GM13976 (cell line): ENCODE results near the gene SYT14.

Source experiments
- DNase-seq: peaks from one replicate; pipeline ENCODE4 v3.0.0; 2012; ENCODE audit warnings: low spot score
- in situ Hi-C: fragments of 300-500 bp; cut with MboI; formaldehyde crosslinking; loops from one replicate; pipeline ENCODE4 v1.12.0; 2022; ENCODE audit warnings: low sequenced_read_pairs, mixed read lengths, inconsistent platforms; ENCODE audit not compliant: unreplicated experiment
- TF ChIP-seq, protein P1 (sequence below): IDR thresholded peaks from 2 replicates; pipeline ENCODE4 v1.5.1; 2012; ENCODE audit warnings: borderline replicate concordance, mild to moderate bottlenecking; ENCODE audit not compliant: insufficient read depth; ENCODE audit errors: extremely low read depth, missing control alignments, control extremely low read depth

The SYT14 gene

DNA sequence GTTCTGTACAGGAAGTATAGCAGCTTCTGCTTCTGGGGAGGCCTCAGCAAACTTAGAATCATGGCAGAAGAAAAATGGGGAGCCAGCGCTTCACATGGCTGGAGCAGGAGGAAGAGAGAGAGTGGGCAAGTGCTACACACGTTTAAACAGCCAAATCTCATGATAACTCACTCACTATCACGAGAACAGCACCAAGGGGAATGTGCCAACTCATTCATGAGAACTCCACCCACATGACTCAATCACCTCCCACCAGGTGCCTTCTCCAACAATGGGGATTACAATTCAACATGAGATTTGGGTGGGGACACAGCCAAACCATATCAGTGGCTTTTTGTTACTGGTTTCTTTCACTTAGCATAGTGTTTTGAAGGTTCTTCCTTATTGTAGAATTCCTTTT, 138.6 kb downstream of the SYT14 start:
- in situ Hi-C loops, result no loop called here
- TF ChIP-seq, protein P1, sequence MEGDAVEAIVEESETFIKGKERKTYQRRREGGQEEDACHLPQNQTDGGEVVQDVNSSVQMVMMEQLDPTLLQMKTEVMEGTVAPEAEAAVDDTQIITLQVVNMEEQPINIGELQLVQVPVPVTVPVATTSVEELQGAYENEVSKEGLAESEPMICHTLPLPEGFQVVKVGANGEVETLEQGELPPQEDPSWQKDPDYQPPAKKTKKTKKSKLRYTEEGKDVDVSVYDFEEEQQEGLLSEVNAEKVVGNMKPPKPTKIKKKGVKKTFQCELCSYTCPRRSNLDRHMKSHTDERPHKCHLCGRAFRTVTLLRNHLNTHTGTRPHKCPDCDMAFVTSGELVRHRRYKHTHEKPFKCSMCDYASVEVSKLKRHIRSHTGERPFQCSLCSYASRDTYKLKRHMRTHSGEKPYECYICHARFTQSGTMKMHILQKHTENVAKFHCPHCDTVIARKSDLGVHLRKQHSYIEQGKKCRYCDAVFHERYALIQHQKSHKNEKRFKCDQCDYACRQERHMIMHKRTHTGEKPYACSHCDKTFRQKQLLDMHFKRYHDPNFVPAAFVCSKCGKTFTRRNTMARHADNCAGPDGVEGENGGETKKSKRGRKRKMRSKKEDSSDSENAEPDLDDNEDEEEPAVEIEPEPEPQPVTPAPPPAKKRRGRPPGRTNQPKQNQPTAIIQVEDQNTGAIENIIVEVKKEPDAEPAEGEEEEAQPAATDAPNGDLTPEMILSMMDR, result no peak
- no peak for DNase-seq

DNA sequence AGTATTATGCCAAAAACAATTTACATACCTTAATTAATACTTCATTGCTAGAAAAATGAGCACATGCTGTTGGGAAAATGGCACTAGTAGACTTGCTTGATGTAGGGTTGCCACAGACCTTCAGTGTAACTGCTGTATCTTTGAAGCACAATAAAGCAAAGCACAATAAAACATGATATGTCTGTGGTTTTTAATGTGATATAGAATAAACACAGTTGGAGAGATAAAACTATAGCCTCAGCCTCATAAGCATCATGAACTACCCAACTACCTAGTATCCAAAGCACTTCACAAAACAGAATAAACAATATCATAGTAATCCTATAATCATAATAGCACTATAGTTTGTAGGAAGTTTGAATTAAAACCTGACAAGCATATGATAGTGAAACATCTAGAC, 143.5 kb downstream of the SYT14 start:
- TF ChIP-seq, protein P1, result no peak
- no peak for DNase-seq
- in situ Hi-C loops, result no loop called here

DNA sequence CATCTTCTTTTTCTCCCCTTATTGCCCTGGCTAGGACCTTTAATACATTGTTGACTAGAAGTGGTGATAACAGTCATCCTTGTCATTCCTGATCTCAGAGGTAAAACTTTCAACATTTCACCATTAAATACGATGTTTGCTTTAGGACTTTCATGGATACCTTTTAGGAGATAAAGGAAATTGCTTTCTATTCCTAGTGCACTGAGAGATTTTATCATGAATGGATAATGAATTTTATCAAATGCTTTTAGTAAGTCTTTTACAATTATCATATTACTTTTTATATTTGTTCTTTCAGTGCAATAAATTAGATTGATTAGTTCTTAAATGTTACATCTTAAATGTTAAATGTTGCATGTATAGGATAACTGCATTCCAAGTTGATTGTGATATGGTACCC, 147.3 kb downstream of the SYT14 start:
- in situ Hi-C loops, result no loop called here
- TF ChIP-seq, protein P1, result no peak
- no peak for DNase-seq

DNA sequence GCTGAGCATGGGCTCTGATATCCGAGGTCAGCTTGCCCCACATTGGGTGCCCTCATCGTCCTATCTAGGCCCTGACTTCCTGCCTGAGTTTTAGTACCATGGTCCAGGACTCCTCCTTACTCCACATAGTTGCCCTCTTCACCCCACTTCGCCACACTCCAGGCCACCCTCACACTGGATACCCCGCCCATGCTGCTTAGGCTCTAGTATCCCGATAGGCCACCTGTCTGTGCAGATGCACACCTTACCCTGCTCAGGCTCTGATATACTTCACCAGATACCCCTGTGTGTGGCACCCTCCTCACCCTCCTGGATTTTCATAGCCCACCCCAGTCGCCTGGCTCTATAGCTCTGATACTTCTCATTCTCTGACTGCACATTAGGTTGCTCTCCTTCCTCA, 149.0 kb downstream of the SYT14 start:
- in situ Hi-C loops, result no loop called here
- DNase-seq, result no peak
- TF ChIP-seq, protein P1, result no peak

DNA sequence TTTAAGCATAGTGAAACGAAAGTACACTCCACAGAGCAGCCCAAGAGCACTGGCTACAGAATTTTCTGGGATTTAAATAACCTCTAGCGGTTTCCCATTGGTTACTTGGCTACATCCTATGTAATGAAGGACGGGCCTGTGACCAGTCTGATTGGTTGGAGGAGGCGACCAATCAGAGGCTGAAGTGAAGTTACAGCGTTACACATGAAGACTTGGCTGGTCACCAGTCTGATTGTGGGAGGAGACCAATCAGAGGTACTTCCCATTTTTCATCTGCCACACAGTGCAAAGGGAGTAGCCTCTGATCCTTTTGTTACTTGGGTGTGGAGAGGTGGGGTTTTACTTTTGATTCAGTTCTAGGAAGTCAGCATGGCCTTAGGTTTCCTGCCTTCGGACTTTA, 151.8 kb downstream of the SYT14 start:
- TF ChIP-seq, protein P1, result no peak
- DNase-seq, result no peak
- in situ Hi-C loops, result no loop called here

DNA sequence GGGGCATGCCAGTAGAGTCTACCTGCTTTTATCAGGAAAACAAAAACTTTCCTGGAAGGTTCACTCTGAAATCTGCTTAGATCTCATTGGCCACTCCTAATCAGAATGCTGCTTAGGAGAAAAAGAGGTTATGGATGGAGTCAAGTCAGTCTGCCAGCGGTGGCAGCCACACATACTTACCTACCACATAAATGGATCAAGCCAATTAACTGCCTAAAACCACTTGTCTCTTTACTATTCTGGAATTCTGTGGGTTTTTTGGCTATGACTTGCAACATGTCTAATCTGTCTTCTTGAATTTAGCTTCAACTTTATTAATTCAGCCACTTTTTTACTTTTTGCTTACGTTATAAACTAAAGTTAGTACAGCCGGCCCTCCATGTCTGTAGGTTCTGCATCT, 154.3 kb downstream of the SYT14 start:
- TF ChIP-seq, protein P1, result no peak
- DNase-seq, result no peak
- in situ Hi-C loops, result no loop called here

DNA sequence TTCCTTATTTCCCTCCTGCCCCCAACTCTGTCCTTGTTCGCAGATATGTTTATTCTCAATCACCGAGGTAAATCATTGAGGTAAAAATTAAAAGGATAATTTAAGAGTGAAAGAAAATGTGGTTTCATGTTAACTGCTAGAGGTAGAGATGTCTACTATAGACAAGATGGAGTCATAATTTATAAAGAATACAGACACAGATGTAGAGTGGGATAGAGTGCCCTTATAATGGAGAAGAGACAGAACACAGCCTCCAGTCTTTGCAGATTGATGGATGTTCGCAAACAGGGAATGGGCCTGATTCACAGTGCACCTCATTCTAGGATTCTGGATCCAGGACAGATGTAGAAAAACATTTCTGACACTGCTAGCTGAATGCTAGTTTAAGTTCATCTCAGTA, 155.4 kb downstream of the SYT14 start:
- TF ChIP-seq, protein P1, result no peak
- DNase-seq, result no peak
- in situ Hi-C loops, result no loop called here
